Osteocyte (in vitro differentiated cells): ENCODE results near the gene HCN2. TPM values are rescaled to one million over a fixed set of nuclear protein-coding genes. Genes with fewer than 3 reads are reported as not detected.

Source experiments
- DNase-seq: peaks from one replicate; pipeline ENCODE4 v3.0.0; 2021; ENCODE audit warnings: mixed read lengths; ENCODE audit not compliant: unreplicated experiment; ENCODE audit errors: extremely low spot score
- H3K27ac Mint-ChIP-seq: one replicate; pipeline ENCODE4 v1.8.0; 2021; ENCODE audit warnings: mild to moderate bottlenecking, mixed read lengths; ENCODE audit not compliant: unreplicated experiment
- H3K27me3 Mint-ChIP-seq: one replicate; pipeline ENCODE4 v1.8.0; 2021; ENCODE audit warnings: mixed read lengths; ENCODE audit not compliant: unreplicated experiment
- H3K36me3 Mint-ChIP-seq: one replicate; pipeline ENCODE4 v1.8.0; 2021; ENCODE audit warnings: mixed read lengths; ENCODE audit not compliant: unreplicated experiment
- H3K4me1 Mint-ChIP-seq: one replicate; pipeline ENCODE4 v1.8.0; 2021; ENCODE audit warnings: mixed read lengths; ENCODE audit not compliant: unreplicated experiment
- H3K4me3 Mint-ChIP-seq: one replicate; pipeline ENCODE4 v1.8.0; 2021; ENCODE audit warnings: mild to moderate bottlenecking, moderate library complexity, mixed read lengths; ENCODE audit not compliant: unreplicated experiment
- H3K9me3 Mint-ChIP-seq: one replicate; pipeline ENCODE4 v1.8.0; 2021; ENCODE audit warnings: mixed read lengths; ENCODE audit not compliant: unreplicated experiment
- total RNA-seq: library from RNA; stranded (reverse); gene quantifications from 2 replicates; pipeline ENCODE4 v1.2.1, GENCODE V29; 2021
- TF ChIP-seq, protein P1 (sequence below): fragments of 200-600 bp; sonication (generic); IDR thresholded peaks from 2 replicates; pipeline ENCODE4 v1.5.0; 2021; ENCODE audit warnings: antibody characterized with exemption, mild to moderate bottlenecking, moderate library complexity

HCN2 gene
- total RNA-seq, 1 donor from 2014 or later, result 28.3 TPM

DNA sequence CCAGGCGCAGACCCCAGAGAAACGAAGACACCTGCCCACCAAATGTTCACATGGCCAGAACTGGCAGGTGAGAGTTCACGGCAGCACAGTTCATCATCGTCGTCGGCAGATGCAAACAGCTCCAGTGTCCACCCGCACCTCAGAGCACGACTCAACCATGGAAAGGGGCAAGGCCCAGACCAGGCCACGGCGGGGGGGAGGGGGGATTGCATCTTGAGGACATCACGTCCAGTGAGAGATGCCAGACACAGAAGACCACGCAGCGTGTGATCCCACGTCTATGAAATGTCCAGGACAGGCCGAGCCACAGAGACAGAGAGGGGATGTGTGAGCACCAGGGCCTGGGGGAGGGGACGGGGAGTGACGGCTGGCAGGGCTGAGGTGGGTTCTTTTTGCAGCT, 66.0 kb downstream of the HCN2 start:
- no peaks in the 10 kb centered on the region for H3K9me3 Mint-ChIP-seq
- H3K4me1 Mint-ChIP-seq, result peaks cover 6% of the 10 kb centered on the region
- no peak overlapping the region for H3K27ac Mint-ChIP-seq
- peaks cover 2% of the 10 kb centered on the region for H3K36me3 Mint-ChIP-seq
- TF ChIP-seq, protein P1, sequence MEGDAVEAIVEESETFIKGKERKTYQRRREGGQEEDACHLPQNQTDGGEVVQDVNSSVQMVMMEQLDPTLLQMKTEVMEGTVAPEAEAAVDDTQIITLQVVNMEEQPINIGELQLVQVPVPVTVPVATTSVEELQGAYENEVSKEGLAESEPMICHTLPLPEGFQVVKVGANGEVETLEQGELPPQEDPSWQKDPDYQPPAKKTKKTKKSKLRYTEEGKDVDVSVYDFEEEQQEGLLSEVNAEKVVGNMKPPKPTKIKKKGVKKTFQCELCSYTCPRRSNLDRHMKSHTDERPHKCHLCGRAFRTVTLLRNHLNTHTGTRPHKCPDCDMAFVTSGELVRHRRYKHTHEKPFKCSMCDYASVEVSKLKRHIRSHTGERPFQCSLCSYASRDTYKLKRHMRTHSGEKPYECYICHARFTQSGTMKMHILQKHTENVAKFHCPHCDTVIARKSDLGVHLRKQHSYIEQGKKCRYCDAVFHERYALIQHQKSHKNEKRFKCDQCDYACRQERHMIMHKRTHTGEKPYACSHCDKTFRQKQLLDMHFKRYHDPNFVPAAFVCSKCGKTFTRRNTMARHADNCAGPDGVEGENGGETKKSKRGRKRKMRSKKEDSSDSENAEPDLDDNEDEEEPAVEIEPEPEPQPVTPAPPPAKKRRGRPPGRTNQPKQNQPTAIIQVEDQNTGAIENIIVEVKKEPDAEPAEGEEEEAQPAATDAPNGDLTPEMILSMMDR, result no peak
- no peak overlapping the region for H3K4me3 Mint-ChIP-seq
- H3K27me3 Mint-ChIP-seq, result no peaks in the 10 kb centered on the region
- DNase-seq, result no peak

DNA sequence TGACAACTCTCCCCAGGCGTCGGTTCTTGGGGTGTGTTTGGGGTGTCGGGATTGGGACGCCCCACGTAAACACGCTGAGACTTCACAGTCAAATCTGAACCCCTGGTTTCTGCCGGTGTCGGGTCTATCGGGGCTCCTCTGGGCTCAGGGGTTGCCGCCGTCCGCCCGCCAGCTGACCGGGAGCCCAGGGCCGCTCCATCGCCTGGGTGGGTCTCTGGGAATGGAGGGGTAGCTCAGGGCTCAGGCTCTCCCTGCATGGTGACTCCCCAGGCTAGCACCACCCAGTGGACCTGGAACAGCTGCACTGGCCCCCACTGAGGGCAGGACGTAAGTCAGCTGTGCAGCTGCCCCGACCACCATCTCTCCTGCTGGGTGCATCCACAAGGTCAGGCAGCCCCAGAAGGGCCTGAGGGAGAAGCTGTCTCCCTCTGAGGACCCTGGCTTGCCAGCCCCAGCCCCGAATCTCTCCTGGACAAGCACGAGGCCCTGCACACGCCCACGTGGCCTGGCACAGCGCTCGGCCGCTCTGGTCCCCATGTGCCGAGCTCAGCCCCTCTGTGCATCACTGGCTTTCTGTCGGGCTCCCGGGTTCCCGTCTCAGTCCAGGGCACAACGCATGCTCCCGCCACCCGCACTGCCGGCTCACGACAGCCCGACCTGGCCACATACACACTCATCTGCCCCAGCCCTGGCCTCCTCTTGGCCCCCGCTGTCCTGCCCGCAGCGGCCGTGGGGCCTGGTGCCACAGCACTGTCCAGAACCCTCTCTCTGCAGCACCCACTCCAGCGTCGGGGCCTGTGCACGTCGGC, 67.3 kb downstream of the HCN2 start:
- H3K27me3 Mint-ChIP-seq, result no peaks in the 10 kb centered on the region
- H3K9me3 Mint-ChIP-seq, result no peaks in the 10 kb centered on the region
- TF ChIP-seq, protein P1, result no peak
- no peaks in the 10 kb centered on the region for H3K36me3 Mint-ChIP-seq
- DNase-seq, result no peak
- peaks cover 19% of the 10 kb centered on the region for H3K4me1 Mint-ChIP-seq
- H3K4me3 Mint-ChIP-seq, result no peak overlapping the region
- H3K27ac Mint-ChIP-seq, result no peak overlapping the region

DNA sequence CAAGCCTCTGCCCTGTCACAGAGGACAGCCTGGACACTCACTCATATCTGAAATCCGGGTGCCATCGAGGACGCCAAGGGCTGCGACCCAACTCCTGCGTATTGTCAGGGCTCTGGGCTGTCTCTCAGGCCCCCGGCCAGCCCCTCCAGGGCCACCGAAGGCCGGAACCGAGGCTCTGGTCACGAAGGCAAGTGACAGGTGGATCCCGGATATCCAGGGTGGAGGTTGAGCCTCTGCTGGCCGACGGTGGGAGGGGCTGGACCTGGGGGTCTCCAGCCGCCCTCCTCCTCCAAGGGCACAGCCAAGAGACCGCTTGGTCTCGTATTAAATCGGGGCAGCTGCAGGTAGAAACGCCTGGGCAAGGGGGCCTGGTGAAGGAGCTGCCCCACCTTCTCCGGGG, 67.9 kb downstream of the HCN2 start:
- no peak for DNase-seq
- H3K27ac Mint-ChIP-seq, result no peak overlapping the region
- H3K36me3 Mint-ChIP-seq, result no peaks in the 10 kb centered on the region
- H3K4me1 Mint-ChIP-seq, result peaks cover 20% of the 10 kb centered on the region
- no peaks in the 10 kb centered on the region for H3K9me3 Mint-ChIP-seq
- H3K27me3 Mint-ChIP-seq, result no peaks in the 10 kb centered on the region
- no peak overlapping the region for H3K4me3 Mint-ChIP-seq
- TF ChIP-seq, protein P1, result no peak

DNA sequence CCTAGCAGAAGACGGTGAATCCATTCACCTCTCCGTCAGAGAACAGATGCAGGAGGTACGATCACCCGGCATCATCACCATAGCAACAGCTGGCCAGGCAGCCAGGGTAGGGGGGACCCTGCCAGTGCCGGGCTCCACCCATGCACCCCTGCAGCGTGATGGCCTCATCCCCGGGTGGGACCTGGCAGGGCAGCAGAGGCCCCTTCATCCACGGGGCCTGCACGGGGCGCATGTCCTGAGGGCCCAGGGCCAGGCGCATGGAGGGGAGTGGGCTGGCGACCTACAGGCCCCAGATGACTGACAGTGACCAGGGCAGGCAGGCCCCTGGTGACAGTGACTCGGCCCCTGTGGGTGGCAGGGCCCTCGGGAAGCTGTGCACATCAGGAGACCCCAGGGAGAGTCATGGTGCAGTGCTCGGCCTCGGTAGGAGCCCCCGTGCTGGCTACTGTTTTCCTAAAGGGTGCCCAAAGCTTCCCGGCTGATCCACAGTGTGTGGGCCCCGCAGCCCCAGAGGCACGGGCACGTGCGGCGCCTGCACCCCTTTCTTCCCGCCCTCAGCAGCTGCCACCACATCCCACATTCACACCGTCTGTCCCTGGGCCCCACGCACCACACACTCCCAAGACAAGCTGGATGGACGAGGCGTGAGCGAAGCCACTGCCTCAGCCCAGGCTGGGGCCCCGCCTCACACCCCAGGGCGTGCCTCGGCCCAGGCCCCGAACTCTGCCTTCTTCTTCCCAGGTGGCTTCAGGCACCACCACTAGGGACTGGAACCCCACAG, 68.6 kb downstream of the HCN2 start:
- TF ChIP-seq, protein P1, result no peak
- H3K27ac Mint-ChIP-seq, result no peak overlapping the region
- peaks cover 20% of the 10 kb centered on the region for H3K4me1 Mint-ChIP-seq
- H3K9me3 Mint-ChIP-seq, result no peaks in the 10 kb centered on the region
- no peaks in the 10 kb centered on the region for H3K36me3 Mint-ChIP-seq
- no peaks in the 10 kb centered on the region for H3K27me3 Mint-ChIP-seq
- H3K4me3 Mint-ChIP-seq, result no peak overlapping the region
- no peak for DNase-seq
